Measurements from ENCODE around the gene LRRC57.

Gene LRRC57

GRCh38 chr15:42549741-42550392 is 1.3 kb upstream of the LRRC57 start:
- peak; percentile 76 for DNase-seq (ENCODE audit: low spot score)

GRCh38 chr15:42549032-42549491 is 469 bp upstream of the LRRC57 start:
- DNase-seq (ENCODE audit: low spot score) = peak; percentile 50

DNA sequence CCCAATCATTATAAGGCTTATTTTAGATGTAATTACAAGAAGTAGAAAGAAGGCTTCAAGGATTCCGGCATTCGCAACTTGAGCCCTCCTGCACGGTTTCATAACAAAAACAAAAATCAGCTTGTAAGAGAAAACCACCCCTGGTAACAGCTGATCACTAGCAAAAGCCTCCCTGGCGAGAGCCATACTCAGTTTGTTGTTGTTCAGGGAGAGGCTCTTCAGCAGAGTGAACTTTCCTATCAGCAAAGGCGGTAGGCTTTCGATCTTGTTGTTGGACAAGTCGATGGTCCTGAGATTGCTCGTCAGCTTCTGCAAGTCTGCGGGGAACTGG is 710 bp downstream of the LRRC57 start:
- no peak for DNase-seq (ENCODE audit: low spot score)

DNA sequence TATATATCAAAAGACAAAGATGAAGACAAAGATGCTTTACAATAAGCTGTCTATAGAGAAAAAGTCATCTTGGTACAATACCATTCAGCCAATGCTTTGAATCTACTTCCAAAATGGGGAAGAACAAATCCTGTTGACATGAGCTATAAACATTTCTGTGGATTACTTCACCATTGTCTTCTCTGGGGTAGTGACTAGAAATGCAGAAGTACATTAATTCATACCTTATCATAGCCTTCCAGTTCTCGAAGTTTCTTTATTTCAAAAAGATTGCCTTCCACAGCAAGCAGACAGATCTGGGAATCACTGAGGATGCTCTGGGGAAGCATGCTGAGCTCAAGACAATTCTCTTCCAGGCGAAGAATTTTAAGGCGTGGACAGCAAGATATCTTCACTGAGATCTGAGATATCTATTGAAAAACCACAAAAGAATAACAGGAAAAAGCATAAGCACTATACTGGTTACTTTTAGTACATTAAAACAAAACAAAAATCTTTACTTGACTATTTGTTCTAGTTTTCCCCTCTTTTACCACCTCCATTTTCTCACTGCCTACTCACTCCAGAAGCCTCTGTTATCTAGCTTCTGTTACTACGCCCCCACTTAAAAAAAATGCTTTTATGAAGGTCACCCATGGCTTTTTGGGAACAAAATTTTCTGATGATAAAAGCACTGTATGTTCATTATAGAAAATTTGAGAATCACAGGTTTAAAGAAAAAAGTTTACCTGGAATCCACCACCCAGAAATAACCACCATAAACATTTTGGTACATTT is 3.6 kb downstream of the LRRC57 start:
- no peak for DNase-seq (ENCODE audit: low spot score)

DNA sequence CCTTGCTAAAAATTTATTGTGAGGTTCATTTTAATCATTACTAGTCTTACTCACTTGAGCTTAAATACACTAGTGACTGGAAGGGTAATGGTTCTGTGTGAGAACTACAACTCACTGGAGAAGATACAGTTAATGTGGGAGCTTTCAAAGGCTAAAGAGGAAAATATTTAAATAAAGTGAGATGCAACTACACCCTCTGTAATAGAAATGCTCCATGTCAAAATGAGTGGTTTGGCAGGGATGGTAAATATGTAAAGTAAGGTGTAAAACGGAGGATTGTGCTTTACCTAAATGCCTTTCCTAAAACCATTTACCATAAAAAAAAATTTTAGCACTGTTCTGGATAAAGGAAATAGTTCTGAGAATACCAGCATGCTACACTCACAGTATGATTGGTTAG is 15.3 kb downstream of the LRRC57 start:
- DNase-seq (ENCODE audit: low spot score) = no peak

DNA sequence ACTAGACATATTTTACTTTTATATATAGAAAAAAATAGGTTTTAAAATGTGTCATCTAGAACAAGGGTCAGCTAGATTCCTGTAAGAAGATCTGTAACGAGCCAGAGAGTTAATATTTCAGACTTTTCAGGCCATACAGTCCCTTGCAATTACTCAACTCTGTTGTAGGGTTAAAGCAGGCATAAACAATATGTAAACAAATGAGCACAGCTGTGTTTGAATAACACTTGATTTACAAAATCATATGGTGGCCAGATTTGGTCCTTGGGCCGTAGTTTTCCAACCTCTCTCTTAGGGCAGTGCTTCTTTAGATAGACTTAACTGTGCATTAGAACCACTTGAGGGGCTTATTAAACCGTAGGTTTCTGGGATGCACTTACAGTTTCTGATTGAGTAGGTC is 19.6 kb downstream of the LRRC57 start:
- DNase-seq (ENCODE audit: low spot score) = no peak

DNA sequence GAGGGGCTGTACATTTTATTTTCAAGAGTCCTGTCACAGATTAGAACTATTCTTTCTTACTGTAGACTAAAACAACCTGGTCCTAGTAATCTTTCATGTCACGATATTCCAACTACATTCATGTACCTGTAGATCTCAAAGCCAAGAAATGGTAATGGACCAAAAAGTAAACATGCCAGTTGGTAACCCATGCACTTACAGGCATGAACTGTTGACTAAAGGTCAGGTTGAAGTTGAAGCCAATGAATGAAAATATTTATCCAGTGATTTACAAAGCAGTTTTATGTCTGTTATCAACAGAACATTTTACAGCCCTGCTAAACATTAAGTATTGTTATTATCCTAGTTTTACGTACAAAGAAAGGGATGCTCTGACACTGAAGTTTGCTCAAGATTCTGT is 25.3 kb downstream of the LRRC57 start:
- no peak for DNase-seq (ENCODE audit: low spot score)

GRCh38 chr15:42511007-42511391 is 37.6 kb downstream of the LRRC57 start:
- no peak for DNase-seq (ENCODE audit: low spot score)

GRCh38 chr15:42510258-42511006 is 38.2 kb downstream of the LRRC57 start:
- DNase-seq (ENCODE audit: low spot score) = no peak

DNA sequence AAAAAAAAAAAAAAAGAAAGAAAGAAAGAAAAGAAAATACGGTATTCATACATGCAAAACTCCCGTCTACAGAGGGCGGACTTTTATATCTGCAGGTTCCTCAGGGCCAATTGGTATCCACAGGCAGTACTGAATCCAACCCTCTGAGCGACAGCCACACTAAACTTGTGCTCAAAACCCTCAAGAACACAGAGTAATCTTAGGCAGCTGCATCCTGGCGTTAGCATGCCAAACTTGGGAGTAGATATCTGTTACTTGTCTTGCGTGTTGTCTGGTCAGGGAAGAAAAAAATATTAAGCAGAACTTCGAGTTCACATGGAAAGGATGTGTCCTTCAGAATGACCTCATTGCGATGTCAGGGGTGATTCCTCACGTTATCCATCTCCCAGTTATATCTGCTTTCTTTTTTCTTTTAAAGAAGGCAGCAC is 40.3 kb downstream of the LRRC57 start:
- no peak for DNase-seq (ENCODE audit: low spot score)

GRCh38 chr15:42507514-42507913 is 41.1 kb downstream of the LRRC57 start:
- no peak for DNase-seq (ENCODE audit: low spot score)

DNA sequence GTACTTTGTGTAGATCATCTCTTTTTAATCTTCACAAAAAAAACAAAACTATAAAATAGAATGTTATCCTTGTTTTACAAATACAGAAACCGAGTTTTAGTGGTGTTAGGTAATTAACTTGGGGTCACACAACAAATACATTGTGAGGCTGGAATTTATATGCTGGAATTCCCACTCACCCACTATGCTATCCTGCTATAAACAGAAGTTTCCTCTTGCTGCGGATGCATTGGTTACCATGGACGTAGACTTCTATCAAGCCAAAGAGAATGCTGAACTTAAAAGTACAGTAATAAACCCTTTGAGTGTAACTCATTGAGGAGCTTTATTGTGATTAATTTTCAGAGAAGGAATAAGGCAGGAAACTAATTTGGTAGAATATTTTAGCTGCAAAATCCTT is 44.0 kb downstream of the LRRC57 start:
- DNase-seq (ENCODE audit: low spot score) = no peak

- DNase-seq (ENCODE audit: low spot score) = no peak
These were observed 44.8 kb downstream of the LRRC57 start for GRCh38 chr15:42503825-42504224.

DNA sequence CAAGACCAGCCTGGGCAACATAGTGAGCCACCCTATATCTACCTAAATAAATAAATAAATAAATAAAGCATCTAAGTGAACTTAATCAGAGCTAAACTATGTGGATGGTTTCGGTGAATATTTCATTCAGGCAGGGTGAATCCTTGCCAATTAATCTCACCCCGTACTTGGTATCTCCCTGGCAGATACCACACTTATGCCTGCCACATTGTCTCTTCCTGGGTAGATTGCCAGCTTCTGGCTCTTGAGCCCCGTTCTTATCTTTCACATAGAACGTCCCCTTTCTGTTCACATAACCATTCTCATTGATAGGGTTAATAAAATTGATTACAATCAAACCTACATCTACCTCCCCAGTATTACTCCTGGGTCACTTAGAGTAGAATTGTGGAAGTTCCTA is 46.1 kb downstream of the LRRC57 start:
- peak; percentile 33 for DNase-seq (ENCODE audit: low spot score)

GRCh38 chr15:42499858-42500609 is 48.6 kb downstream of the LRRC57 start:
- peak; percentile 71 for DNase-seq (ENCODE audit: low spot score)

GRCh38 chr15:42498212-42499068 is 50.2 kb downstream of the LRRC57 start:
- DNase-seq (ENCODE audit: low spot score) = peak; percentile 51

GRCh38 chr15:42495361-42496212 is 53.0 kb downstream of the LRRC57 start, which contains the start of gene SNAP23:
Gene SNAP23, plus strand, starts transcription at chr15:42495634. Its CDS starts 16,213 bp downstream, at chr15:42511847.
- peak; percentile 83 for DNase-seq (ENCODE audit: low spot score)

DNA sequence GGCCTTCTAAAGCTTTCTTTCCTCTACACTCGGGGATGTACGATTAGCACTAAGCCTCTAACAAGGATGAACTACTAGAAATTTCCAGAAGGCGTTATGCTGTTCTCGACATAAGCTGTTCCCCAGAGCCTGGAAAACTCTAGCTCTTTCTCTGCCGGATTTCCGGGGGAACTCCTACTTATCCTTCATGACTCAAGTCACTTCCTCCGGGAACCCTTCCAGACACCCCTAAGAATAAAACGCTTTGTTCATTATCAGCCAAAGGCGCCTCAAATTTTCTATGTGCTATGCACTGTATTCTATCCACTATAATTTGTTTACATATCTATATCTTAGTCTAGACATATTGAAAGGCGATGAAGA is 53.6 kb downstream of the LRRC57 start:
- no peak for DNase-seq (ENCODE audit: low spot score)

- DNase-seq (ENCODE audit: low spot score) = no peak
These were observed 54.9 kb downstream of the LRRC57 start for GRCh38 chr15:42493679-42494078.

DNA sequence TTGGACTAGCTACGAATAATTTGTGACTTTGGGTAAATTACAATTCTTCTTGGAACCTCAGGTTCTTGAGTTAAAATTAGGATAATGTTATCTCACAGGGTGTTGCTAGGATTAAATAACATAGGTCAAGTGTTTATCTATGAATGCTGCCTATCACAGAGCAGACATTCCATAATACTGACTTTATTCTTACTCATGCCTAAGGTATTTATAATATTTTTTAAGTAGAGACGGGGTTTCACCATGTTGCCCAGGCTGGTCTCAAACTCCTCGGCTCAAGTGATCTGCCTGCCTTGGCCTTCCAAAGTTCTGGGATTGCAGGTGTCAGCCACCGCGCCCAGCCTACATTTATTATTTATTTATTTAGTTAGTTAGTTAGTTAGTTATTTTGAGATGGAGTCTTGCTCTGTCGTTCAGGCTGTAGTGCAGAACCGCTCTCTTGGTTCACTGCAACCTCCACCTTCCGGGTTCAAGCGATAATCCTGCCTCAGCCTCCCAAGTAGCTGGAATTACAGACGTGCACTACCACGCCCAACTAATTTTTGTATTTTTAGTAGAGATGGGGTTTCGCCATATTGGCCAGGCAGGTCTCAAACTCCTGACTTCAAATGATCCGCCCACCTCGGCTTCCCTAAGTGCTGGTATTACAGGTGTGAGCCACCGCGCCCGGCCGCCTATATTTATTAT is 56.9 kb downstream of the LRRC57 start:
- DNase-seq (ENCODE audit: low spot score) = no peak

Measured in hematopoietic multipotent progenitor cell treated with erythropoietin and hydrocortisone succinate and interleukin-3 and kit ligand, for 15 days (in vitro differentiated cells).